ENCODE measurements around the gene NEURL2. TPM values are rescaled to one million over a fixed set of nuclear protein-coding genes. Genes with fewer than 3 reads are reported as not detected.

NEURL2 gene
- total RNA-seq, 1 experiment from 2014 or later = 3.3 TPM

DNA sequence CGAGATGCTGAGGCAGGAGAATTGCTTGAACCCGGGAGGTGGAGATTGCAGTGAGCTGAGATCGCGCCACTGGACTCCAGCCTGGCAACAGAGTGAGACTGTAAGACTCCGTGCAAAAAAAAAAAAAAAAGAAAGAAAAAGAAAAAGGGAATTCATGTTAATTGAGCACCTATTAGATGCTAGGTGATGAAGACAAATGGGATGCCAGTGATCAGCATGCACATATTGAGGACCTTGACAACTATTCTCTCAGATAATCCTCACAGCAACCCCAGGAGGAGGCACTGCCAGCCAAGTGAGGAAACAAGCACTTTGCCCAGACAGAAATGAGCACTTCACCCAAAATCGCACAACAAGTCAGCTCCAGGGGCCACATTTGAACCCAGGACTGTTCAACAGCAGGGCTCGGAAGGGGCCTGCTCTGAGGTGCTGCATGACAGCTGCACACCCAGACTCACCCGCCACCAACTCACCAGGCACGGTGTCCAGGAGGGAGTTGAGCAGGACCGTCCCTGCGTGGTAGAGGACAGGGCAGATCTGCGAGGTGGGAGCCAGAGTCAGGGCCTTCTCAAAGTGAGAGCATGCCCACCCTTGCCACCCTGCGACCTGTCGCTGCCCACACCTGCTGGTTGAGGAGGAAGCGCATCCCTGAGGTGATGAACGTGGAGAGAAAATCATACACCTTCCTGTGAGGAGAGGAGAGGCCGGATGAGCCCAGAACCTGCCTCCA lies 16.4 kb upstream of the NEURL2 start:
- CTCF ChIA-PET = no interaction called here
- TF ChIP-seq EZH2 (IDR thresholded peaks at IDR 0.05; ENCODE audit: borderline replicate concordance, low read depth, low read length, poor library complexity, severe bottlenecking) = no peak
- TF ChIP-seq, protein P1, sequence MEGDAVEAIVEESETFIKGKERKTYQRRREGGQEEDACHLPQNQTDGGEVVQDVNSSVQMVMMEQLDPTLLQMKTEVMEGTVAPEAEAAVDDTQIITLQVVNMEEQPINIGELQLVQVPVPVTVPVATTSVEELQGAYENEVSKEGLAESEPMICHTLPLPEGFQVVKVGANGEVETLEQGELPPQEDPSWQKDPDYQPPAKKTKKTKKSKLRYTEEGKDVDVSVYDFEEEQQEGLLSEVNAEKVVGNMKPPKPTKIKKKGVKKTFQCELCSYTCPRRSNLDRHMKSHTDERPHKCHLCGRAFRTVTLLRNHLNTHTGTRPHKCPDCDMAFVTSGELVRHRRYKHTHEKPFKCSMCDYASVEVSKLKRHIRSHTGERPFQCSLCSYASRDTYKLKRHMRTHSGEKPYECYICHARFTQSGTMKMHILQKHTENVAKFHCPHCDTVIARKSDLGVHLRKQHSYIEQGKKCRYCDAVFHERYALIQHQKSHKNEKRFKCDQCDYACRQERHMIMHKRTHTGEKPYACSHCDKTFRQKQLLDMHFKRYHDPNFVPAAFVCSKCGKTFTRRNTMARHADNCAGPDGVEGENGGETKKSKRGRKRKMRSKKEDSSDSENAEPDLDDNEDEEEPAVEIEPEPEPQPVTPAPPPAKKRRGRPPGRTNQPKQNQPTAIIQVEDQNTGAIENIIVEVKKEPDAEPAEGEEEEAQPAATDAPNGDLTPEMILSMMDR (conservative IDR thresholded peaks at IDR 0.05; ENCODE audit: low read depth, low read length) = no peak
- H3K4me1 ChIP-seq (ENCODE audit: insufficient read depth, low read length, poor library complexity, severe bottlenecking) = peaks cover 15% of the 10 kb centered on the region
- peaks cover 30% of the 10 kb centered on the region for H3K36me3 ChIP-seq (ENCODE audit: insufficient read depth, low read length, poor library complexity, severe bottlenecking)
- no peak overlapping the region for H3K27ac ChIP-seq (ENCODE audit: low read depth, low read length, poor library complexity, severe bottlenecking)
- BruUV-seq (replicated peaks) = no TSS peak
- no peaks in the 10 kb centered on the region for H3K27me3 ChIP-seq (replicated peaks; ENCODE audit: insufficient read depth, low read depth, low read length, poor library complexity)
- intact Hi-C loops (cut with micrococcal nuclease; ENCODE audit: unreplicated experiment) = no loop called here
- no peak for DNase-seq (ENCODE audit: low spot score)
- POLR2A ChIA-PET (ENCODE audit: low non-redundant PET) = no interaction called here
- no peaks in the 10 kb centered on the region for H3K9me3 ChIP-seq (ENCODE audit: low read depth, low read length, poor library complexity, severe bottlenecking)
- no peak overlapping the region for H3K4me3 ChIP-seq (ENCODE audit: low read depth, low read length, poor library complexity, severe bottlenecking)

DNA sequence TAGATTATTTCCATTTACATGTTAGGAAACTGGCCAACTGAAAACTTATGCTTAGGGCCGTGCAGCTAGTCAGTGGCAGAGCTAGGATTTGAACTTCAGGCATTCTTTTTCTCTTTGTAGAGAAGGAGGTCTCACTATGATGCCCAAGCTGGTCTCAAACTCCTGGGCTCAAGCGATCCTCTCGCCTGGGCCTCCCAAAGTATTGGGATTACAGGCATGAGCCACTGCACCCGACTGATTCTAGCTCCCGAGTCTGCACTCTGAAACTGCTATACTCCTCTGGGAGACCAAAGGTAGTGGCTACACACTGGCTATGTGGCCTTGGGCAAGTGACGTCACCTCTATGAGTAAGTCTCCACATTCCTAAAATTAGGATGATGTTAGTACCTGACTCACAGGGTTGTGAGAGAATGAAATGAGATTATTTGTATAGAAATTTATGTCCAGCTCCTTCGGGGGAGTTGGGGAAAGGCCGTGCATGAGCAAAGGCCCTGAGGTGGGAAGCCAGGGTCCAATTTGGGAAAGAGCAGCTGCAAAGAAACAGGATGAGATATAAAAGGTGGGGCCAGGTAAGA lies 14.6 kb upstream of the NEURL2 start:
- TF ChIP-seq EZH2 (IDR thresholded peaks at IDR 0.05; ENCODE audit: borderline replicate concordance, low read depth, low read length, poor library complexity, severe bottlenecking) = no peak
- TF ChIP-seq, protein P1 (conservative IDR thresholded peaks at IDR 0.05; ENCODE audit: low read depth, low read length) = no peak
- ChIA-PET POLR2A (ENCODE audit: low non-redundant PET) (no interaction called here), CTCF (no interaction called here)
- Histone ChIP-seq H3K27ac (ENCODE audit: low read depth, low read length, poor library complexity, severe bottlenecking) (no peak overlapping the region), H3K9me3 (ENCODE audit: low read depth, low read length, poor library complexity, severe bottlenecking) (no peaks in the 10 kb centered on the region), H3K4me3 (ENCODE audit: low read depth, low read length, poor library complexity, severe bottlenecking) (no peak overlapping the region), H3K27me3 (replicated peaks; ENCODE audit: insufficient read depth, low read depth, low read length, poor library complexity) (no peaks in the 10 kb centered on the region), H3K4me1 (ENCODE audit: insufficient read depth, low read length, poor library complexity, severe bottlenecking) (peaks cover 3% of the 10 kb centered on the region), H3K36me3 (ENCODE audit: insufficient read depth, low read length, poor library complexity, severe bottlenecking) (peaks cover 37% of the 10 kb centered on the region)
- intact Hi-C loops (cut with micrococcal nuclease; ENCODE audit: unreplicated experiment) = no loop called here
- no TSS peak for BruUV-seq (replicated peaks)
- DNase-seq (ENCODE audit: low spot score) = no peak

DNA sequence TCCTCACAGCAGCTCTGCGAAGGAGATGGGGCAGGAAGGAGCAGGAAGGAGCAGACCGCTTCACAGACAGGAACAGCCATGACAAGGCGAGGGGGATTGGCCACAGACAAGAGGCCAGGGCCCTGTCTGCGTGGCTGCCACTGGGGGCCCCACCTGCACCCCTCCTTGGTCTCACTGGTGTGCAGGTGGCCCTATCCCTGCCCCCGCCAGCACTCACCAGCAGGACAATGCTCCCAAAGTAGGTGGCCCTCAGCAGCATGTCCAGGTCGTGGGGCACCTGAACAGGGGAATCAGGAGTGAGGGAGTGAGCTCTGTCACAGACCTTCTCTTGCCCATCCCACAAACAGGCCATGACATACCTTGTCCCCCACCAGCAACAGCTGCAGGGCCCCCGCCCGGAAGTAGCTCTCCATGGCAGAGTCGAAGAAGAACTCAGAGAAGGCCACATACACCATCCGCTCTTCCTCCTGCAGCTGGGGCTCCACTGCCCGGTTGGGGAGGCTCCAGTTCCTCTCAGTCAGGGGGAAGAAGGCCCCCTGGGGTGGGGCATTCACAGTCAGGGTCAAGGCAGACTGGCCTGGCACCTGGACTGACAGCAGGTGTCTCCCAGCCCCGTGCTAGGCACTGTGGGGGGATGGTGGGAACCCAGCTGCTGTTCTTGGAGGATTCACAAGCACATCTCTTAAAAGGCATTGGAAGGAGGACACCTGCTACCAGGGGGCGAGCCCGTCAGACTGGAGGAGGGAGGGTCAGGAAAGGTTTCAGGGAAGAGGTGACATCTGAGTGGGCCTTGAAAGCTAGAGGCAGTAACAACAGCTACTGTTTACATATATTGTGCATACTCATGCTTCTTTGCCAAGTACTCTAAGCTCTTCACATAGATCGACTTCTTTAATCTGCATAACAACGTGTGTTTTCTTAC lies 13.8 kb upstream of the NEURL2 start:
- BruUV-seq (replicated peaks) = no TSS peak
- POLR2A ChIA-PET (ENCODE audit: low non-redundant PET) = interaction anchor here (0.5 kb wide), 1 partner anchor 59 kb away, joined by 3 read pairs; no protein-coding TSS in a partner anchor

More for the DNA sequence above, 13.8 kb upstream of the NEURL2 start:
- DNase-seq (ENCODE audit: low spot score) = no peak
- Histone ChIP-seq H3K27me3 (replicated peaks; ENCODE audit: insufficient read depth, low read depth, low read length, poor library complexity) (no peaks in the 10 kb centered on the region), H3K4me1 (ENCODE audit: insufficient read depth, low read length, poor library complexity, severe bottlenecking) (no peaks in the 10 kb centered on the region), H3K27ac (ENCODE audit: low read depth, low read length, poor library complexity, severe bottlenecking) (no peak overlapping the region), H3K9me3 (ENCODE audit: low read depth, low read length, poor library complexity, severe bottlenecking) (no peaks in the 10 kb centered on the region), H3K4me3 (ENCODE audit: low read depth, low read length, poor library complexity, severe bottlenecking) (no peak overlapping the region), H3K36me3 (ENCODE audit: insufficient read depth, low read length, poor library complexity, severe bottlenecking) (peaks cover 41% of the 10 kb centered on the region)
- CTCF ChIA-PET = no interaction called here
- intact Hi-C loops (cut with micrococcal nuclease; ENCODE audit: unreplicated experiment) = no loop called here
- TF ChIP-seq EZH2 (IDR thresholded peaks at IDR 0.05; ENCODE audit: borderline replicate concordance, low read depth, low read length, poor library complexity, severe bottlenecking) = no peak
- TF ChIP-seq, protein P1 (conservative IDR thresholded peaks at IDR 0.05; ENCODE audit: low read depth, low read length) = no peak

Measured in A673 (cell line).